BJ (cell line): ENCODE measurements around the gene ZBTB47. TPM values are rescaled to one million over a fixed set of nuclear protein-coding genes. Genes with fewer than 3 reads are reported as not detected.

Experiments
- CTCF ChIA-PET: fragments of 350-600 bp; formaldehyde crosslinking; extraction: SDS; loops from one replicate; lab custom pipeline; 2021; ENCODE audit warnings: antibody characterized with exemption, inconsistent platforms; lab: Yijun Ruan, JAX
- POLR2A ChIA-PET: fragments of 300-600 bp; sonication (Branson Sonifier 250); formaldehyde crosslinking; extraction: SDS; loops from one replicate; lab custom pipeline; 2021; ENCODE audit warnings: antibody characterized with exemption; lab: Charles Lee
- DNase-seq: peaks from one replicate; pipeline ENCODE4 v3.0.0-alpha.2; 2011; ENCODE audit warnings: low read depth
- H3K27me3 ChIP-seq: 2 replicates; pipeline ENCODE4 v1.6.0; 2011; ENCODE audit warnings: low read length; ENCODE audit not compliant: control insufficient read depth, insufficient read depth
- H3K36me3 ChIP-seq: 2 replicates; pipeline ENCODE4 v1.5.1; 2011; ENCODE audit warnings: low read length; ENCODE audit not compliant: control insufficient read depth, insufficient read depth
- H3K4me3 ChIP-seq: 2 replicates; pipeline ENCODE4 v1.5.1; 2011; ENCODE audit warnings: low read depth, mild to moderate bottlenecking, control low read depth, low read length
- CTCF ChIP-seq: IDR thresholded peaks from 2 replicates; pipeline ENCODE4 v1.5.1; 2011; ENCODE audit warnings: low read depth, mild to moderate bottlenecking, control low read depth, inconsistent platforms, low read length, moderate library complexity; ENCODE audit not compliant: insufficient read depth
- polyA plus RNA-seq: library from polyadenylated mRNA; depleted of rRNA; stranded (reverse); fragments of >200 nt; gene quantifications from 2 replicates; pipeline ENCODE4 v1.2.3, GENCODE V29; 2011

The ZBTB47 gene
- polyA plus RNA-seq, 1 experiment: 30.1 TPM

DNA sequence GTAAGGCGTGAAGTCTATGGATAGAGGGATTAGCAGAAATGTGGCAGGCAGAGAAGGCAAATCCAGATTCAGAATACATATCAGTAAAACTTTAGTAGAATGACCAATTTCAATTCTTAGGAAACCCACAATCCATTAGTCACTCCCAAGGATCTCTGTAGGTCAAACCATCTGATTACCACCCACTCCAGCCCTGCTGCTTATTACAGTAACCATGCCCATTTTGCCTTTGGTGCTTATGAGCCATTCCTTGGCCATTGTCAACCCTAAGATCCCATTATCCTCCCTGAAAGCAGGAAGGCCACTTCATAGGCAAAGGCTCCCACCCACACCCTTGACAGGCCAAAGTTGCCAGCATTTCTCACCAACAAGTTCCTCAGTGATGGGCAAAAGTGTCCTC, 26.8 kb downstream of the ZBTB47 start:
- no peak for TF ChIP-seq CTCF
- H3K36me3 ChIP-seq: no peaks in the 10 kb centered on the region
- no peaks in the 10 kb centered on the region for H3K27me3 ChIP-seq
- CTCF ChIA-PET: no interaction called here
- no peak for DNase-seq
- POLR2A ChIA-PET: no interaction called here
- no peak overlapping the region for H3K4me3 ChIP-seq

GRCh38 chr3:42680806-42681205, 27.3 kb downstream of the ZBTB47 start:
- ChIA-PET POLR2A (no interaction called here), CTCF (no interaction called here)
- TF ChIP-seq CTCF: no peak
- DNase-seq: no peak
- peaks cover 2% of the 10 kb centered on the region; the same call in 1 of the 2 replicates for H3K27me3 ChIP-seq
- no peaks in the 10 kb centered on the region for H3K36me3 ChIP-seq
- no peak overlapping the region for H3K4me3 ChIP-seq

GRCh38 chr3:42681361-42682038, 28.0 kb downstream of the ZBTB47 start:
- ChIA-PET POLR2A (no interaction called here), CTCF (no interaction called here)
- Histone ChIP-seq H3K36me3 (no peaks in the 10 kb centered on the region), H3K27me3 (peaks cover 4% of the 10 kb centered on the region), H3K4me3 (no peak overlapping the region)
- TF ChIP-seq CTCF: no peak
- no peak for DNase-seq

- peaks cover 8% of the 10 kb centered on the region for H3K27me3 ChIP-seq
- POLR2A ChIA-PET: no interaction called here
- H3K4me3 ChIP-seq: no peak overlapping the region
- CTCF ChIA-PET: no interaction called here
- DNase-seq: no peak
- TF ChIP-seq CTCF: no peak
- no peaks in the 10 kb centered on the region for H3K36me3 ChIP-seq
Observed at GRCh38 chr3:42682301-42683070, 29.0 kb downstream of the ZBTB47 start.

DNA sequence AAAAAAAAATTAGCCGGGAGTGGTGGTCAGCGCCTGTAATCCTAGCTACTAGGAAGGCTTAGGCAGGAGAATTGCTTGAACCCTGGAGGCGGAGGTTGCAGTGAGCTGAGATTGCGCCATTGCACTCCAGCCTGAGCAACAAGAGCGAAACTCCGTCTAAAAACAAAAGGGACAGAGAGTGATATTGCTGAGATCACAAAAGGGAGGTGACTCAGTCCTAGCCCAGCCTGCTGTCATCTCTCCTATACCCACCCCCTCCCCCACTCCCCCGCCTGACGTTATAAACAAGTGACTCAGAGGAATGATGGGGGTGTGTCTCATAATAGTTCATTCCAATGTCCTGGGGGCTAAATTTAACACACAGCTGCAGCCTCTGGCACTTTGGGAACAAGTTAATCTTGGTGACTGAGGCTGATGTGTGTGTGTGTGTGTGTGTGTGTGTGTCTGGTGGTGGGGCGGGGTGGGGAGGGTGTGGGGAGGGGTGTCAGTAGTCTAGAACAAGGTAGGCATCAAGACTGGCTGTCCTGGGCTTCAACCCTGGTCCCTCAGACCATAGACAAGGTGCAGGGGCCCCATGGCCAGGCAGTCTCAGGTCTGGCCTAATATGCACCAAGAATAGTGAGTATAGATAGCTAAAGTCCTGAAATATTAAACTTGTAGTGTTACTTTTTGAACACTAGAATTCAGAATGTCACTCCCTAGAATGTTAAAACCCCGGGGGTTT, 30.5 kb downstream of the ZBTB47 start:
- POLR2A ChIA-PET: no interaction called here
- H3K27me3 ChIP-seq: peaks cover 8% of the 10 kb centered on the region
- TF ChIP-seq CTCF: no peak
- no peaks in the 10 kb centered on the region for H3K36me3 ChIP-seq
- no peak overlapping the region for H3K4me3 ChIP-seq
- CTCF ChIA-PET: no interaction called here
- DNase-seq: peak; percentile 80
